GM23338 (cell line): ENCODE measurements around the gene DCDC2.

Source experiments
- EZH2 ChIP-seq: fragments of 200-600 bp; sonication (generic); IDR thresholded peaks from one replicate; pipeline ENCODE4 v1.8.0; 2017; ENCODE audit warnings: antibody characterized with exemption, mild to moderate bottlenecking, low read depth; ENCODE audit not compliant: unreplicated experiment
- POLR2AphosphoS5 ChIP-seq: IDR thresholded peaks from 2 replicates; pipeline ENCODE4 v1.6.1; 2016; ENCODE audit warnings: antibody characterized with exemption, low read depth
- TF ChIP-seq, protein P1 (sequence below), 2 experiments: fragments of 200-600 bp in 1 of 2; sonication (generic) in 1 of 2; conservative IDR thresholded peaks; 2 replicates each; pipeline versions ENCODE4 v1.5.1 to v1.6.1; 2016 to 2017; ENCODE audit warnings: antibody characterized with exemption in 2 of 2, low read depth in 2 of 2, mild to moderate bottlenecking in 2 of 2, moderate library complexity in 1 of 2

DNA sequence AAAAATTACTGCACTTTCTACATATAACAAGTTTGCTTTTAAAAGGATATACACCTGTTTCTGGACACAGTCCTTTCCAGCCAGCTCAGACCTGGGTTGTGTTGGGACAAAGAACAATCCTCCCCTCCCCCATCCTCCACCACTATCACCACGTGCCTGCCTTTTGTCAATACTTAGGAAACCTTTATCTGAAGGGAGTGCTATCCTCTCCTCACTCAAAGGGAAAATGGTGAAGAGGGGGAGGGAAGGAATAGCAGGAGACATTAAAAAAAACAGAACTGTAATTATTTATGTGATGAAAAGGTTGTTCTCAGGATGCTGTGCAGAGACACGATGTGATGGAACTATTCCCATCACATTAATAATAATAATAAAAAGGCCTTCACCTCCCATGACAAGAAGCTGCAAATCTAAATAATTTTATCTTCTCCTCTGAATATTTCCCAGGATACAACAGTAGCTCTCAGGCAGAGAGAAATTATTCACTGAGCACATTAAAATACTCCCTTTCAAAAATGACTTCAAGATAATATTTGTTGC, 126.4 kb downstream of the DCDC2 start:
- TF ChIP-seq POLR2AphosphoS5 (no peak), EZH2 (no peak)
- TF ChIP-seq, protein P1, sequence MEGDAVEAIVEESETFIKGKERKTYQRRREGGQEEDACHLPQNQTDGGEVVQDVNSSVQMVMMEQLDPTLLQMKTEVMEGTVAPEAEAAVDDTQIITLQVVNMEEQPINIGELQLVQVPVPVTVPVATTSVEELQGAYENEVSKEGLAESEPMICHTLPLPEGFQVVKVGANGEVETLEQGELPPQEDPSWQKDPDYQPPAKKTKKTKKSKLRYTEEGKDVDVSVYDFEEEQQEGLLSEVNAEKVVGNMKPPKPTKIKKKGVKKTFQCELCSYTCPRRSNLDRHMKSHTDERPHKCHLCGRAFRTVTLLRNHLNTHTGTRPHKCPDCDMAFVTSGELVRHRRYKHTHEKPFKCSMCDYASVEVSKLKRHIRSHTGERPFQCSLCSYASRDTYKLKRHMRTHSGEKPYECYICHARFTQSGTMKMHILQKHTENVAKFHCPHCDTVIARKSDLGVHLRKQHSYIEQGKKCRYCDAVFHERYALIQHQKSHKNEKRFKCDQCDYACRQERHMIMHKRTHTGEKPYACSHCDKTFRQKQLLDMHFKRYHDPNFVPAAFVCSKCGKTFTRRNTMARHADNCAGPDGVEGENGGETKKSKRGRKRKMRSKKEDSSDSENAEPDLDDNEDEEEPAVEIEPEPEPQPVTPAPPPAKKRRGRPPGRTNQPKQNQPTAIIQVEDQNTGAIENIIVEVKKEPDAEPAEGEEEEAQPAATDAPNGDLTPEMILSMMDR (conservative IDR thresholded peaks at IDR 0.05; ENCODE audit: low read depth in 2 of 2): no peak
